ENCODE data around the gene CFAP77. TPM values are rescaled to one million over a fixed set of nuclear protein-coding genes. Genes with fewer than 3 reads are reported as not detected.
A peak's percentile ranks its signal among the peaks of the same experiment; 100 is the strongest.

The CFAP77 gene
- polyA plus RNA-seq, 1 of the 3 experiments (the other 2 are of a cell fraction), result 1.1 TPM

DNA sequence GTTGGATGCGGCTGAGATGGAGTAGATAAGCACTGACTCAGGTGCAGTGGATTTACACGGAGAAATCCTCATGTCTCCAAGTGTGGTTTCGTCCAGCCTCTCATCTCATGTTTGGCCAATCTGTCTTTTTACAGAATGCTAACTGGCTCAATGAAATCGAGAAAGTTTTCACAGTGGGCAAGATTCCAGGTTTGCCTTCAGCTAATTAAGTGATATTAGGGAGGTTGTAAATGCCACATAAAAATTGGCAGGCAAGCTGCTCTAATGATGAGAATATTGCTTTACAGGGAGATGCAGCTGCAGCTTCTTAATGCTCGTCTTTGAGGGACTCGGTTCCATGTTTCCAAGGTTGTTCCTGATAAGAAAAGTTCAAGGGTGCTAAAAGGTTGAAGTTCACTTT is 196.1 kb downstream of the CFAP77 start:
- no peak overlapping the region for H3K27ac ChIP-seq (ENCODE audit: low read depth in 2 of 2, low read length in 1 of 2)
- 82% methylated on average over 6 of the region's 6 CpGs for WGBS (ENCODE audit: low lambda C conversion rate)
- peaks cover 6% of the 10 kb centered on the region for H3F3A ChIP-seq (replicated peaks; ENCODE audit: insufficient read depth)
- no peak for DNase-seq
- ChIA-PET CTCF (no interaction called here), POLR2A (interaction anchor here (0.6 kb wide), 1 partner anchor 268 kb away, joined by 6 read pairs; no protein-coding TSS in a partner anchor)
- no peak for TF ChIP-seq ZBTB33 (IDR thresholded peaks at IDR 0.05; ENCODE audit: borderline replicate concordance, low read depth)
- TF ChIP-seq RFX5 (IDR thresholded peaks at IDR 0.05; ENCODE audit: low read length), result no peak
- TF ChIP-seq FOXM1 (IDR thresholded peaks at IDR 0.05; ENCODE audit: low read depth), result no peak
- no peak for TF ChIP-seq ELF1 (IDR thresholded peaks at IDR 0.05)
- TF ChIP-seq CTCF (IDR thresholded peaks at IDR 0.05), result no peak
- no peak for TF ChIP-seq TAF1 (IDR thresholded peaks at IDR 0.05; ENCODE audit: borderline replicate concordance, low read depth, low read length)
- TF ChIP-seq SMC3 (IDR thresholded peaks at IDR 0.05; ENCODE audit: low read depth, low read length), result no peak
- TF ChIP-seq MAX (IDR thresholded peaks at IDR 0.05; ENCODE audit: low read depth), result no peak
- no peak for TF ChIP-seq GATA2 (CRISPR knock-in tag; IDR thresholded peaks at IDR 0.05)
- no peaks in the 10 kb centered on the region for H3K9me3 ChIP-seq
- H3K9ac ChIP-seq, result no peak overlapping the region
- H4K20me1 ChIP-seq (ENCODE audit: insufficient read depth), result peaks cover 18% of the 10 kb centered on the region
- H3K9me2 ChIP-seq, result no peaks in the 10 kb centered on the region
- H3K27me3 ChIP-seq (ENCODE audit: insufficient read depth), result no peaks in the 10 kb centered on the region
- no peaks in the 10 kb centered on the region for H3K79me2 ChIP-seq (ENCODE audit: insufficient read depth)
- H3K4me2 ChIP-seq, result no peak overlapping the region
- no peak overlapping the region for H3K4me3 ChIP-seq (ENCODE audit: low read depth in 2 of 2, low read length in 1 of 2)
- H2AFZ ChIP-seq (ENCODE audit: low read depth), result no peak overlapping the region
- H3K4me1 ChIP-seq (ENCODE audit: control insufficient read depth in 1 of 2, insufficient read depth in 2 of 2, low read depth in 1 of 2, low read length in 1 of 2), result no peaks in the 10 kb centered on the region; a peak in 1 of 4 replicates
- H3K36me3 ChIP-seq (replicated peaks in 1 of 2; ENCODE audit: control insufficient read depth in 1 of 2, insufficient read depth in 2 of 2, low read length in 1 of 2), result peaks cover 20 to 71% of the 10 kb centered on the region in 2 experiments

GRCh38 chr9:132609184-132609583 is 199.2 kb downstream of the CFAP77 start:
- Histone ChIP-seq H3K9me2 (no peaks in the 10 kb centered on the region), H3K27me3 (ENCODE audit: insufficient read depth) (no peaks in the 10 kb centered on the region), H3K9ac (no peak overlapping the region), H3K4me3 (ENCODE audit: low read depth in 2 of 2, low read length in 1 of 2) (no peak overlapping the region), H2AFZ (ENCODE audit: low read depth) (no peak overlapping the region), H3K79me2 (ENCODE audit: insufficient read depth) (no peaks in the 10 kb centered on the region), H3F3A (replicated peaks; ENCODE audit: insufficient read depth) (peaks cover 6% of the 10 kb centered on the region), H3K36me3 (replicated peaks in 1 of 2; ENCODE audit: control insufficient read depth in 1 of 2, insufficient read depth in 2 of 2, low read length in 1 of 2) (peaks cover 21 to 63% of the 10 kb centered on the region in 2 experiments), H3K4me2 (no peak overlapping the region), H4K20me1 (ENCODE audit: insufficient read depth) (peaks cover 18% of the 10 kb centered on the region), H3K4me1 (ENCODE audit: control insufficient read depth in 1 of 2, insufficient read depth in 2 of 2, low read depth in 1 of 2, low read length in 1 of 2) (no peaks in the 10 kb centered on the region; a peak in 1 of 4 replicates), H3K9me3 (no peaks in the 10 kb centered on the region), H3K27ac (ENCODE audit: low read depth in 2 of 2, low read length in 1 of 2) (peak overlapping the region in 1 of 2 experiments; percentile 77; a peak in 2 of 4 replicates)
- POLR2A ChIA-PET, result no interaction called here
- CTCF ChIA-PET, result interaction anchor here (0.7 kb wide), 1 partner anchor 197 kb away, joined by 3 read pairs; no protein-coding TSS in a partner anchor
- TF ChIP-seq GABPA (IDR thresholded peaks at IDR 0.05; ENCODE audit: low read depth) (no peak), EZH2phosphoT487 (IDR thresholded peaks at IDR 0.05; ENCODE audit: borderline replicate concordance, low read depth) (no peak), RCOR1 (IDR thresholded peaks at IDR 0.05; ENCODE audit: low read length) (no peak), MAX (IDR thresholded peaks at IDR 0.05; ENCODE audit: low read depth) (no peak)
- 97% methylated on average over 9 of the region's 9 CpGs for WGBS (ENCODE audit: low lambda C conversion rate)
- no peak for DNase-seq
